ENCODE results near the gene GRAMD4.

Gene GRAMD4

GRCh38 chr22:46660604-46661201 is 40.5 kb downstream of the GRAMD4 start:
- Mint-ChIP-seq H3K27me3 (no peaks in the 10 kb centered on the region), H3K9me3 (no peaks in the 10 kb centered on the region), H3K36me3 (ENCODE audit: low read depth) (peaks cover 100% of the 10 kb centered on the region), H3K4me3 (no peak overlapping the region), H3K4me1 (ENCODE audit: low read depth) (peaks cover 17% of the 10 kb centered on the region), H3K27ac (peak overlapping the region; percentile 16)
- intact Hi-C loops (cut with micrococcal nuclease), result no loop called here

- peak overlapping the region; percentile 16 for H3K27ac Mint-ChIP-seq
- H3K27me3 Mint-ChIP-seq, result no peaks in the 10 kb centered on the region
- H3K9me3 Mint-ChIP-seq, result no peaks in the 10 kb centered on the region
- H3K4me1 Mint-ChIP-seq (ENCODE audit: low read depth), result peaks cover 17% of the 10 kb centered on the region
- intact Hi-C loops (cut with micrococcal nuclease), result no loop called here
- H3K4me3 Mint-ChIP-seq, result no peak overlapping the region
- peaks cover 100% of the 10 kb centered on the region for H3K36me3 Mint-ChIP-seq (ENCODE audit: low read depth)
These were observed 41.1 kb downstream of the GRAMD4 start for GRCh38 chr22:46661221-46661851.

DNA sequence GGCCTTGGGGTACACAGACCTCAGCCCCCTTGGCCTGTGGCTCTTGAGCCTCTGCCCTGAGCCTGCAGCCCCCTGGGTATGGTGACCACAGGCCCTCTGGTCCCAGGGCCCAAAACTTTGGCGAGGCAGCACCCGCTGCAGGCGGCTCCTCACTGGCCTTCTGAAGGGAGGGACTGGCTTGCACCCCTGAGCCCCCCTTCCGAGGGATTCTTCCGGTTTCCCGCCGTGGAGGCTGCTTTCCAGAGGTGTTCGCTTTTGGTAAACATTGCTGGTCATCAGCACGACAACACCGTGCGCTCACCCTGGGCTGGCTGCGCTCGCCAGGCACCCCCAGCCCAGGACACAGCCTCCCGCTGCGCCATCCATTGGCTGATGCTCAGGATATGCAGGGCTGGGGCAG is 42.0 kb downstream of the GRAMD4 start:
- H3K27me3 Mint-ChIP-seq, result no peaks in the 10 kb centered on the region
- peaks cover 9% of the 10 kb centered on the region for H3K4me1 Mint-ChIP-seq (ENCODE audit: low read depth)
- H3K27ac Mint-ChIP-seq, result no peak overlapping the region
- no peaks in the 10 kb centered on the region for H3K9me3 Mint-ChIP-seq
- H3K36me3 Mint-ChIP-seq (ENCODE audit: low read depth), result peaks cover 100% of the 10 kb centered on the region
- H3K4me3 Mint-ChIP-seq, result no peak overlapping the region
- intact Hi-C loops (cut with micrococcal nuclease), result no loop called here

DNA sequence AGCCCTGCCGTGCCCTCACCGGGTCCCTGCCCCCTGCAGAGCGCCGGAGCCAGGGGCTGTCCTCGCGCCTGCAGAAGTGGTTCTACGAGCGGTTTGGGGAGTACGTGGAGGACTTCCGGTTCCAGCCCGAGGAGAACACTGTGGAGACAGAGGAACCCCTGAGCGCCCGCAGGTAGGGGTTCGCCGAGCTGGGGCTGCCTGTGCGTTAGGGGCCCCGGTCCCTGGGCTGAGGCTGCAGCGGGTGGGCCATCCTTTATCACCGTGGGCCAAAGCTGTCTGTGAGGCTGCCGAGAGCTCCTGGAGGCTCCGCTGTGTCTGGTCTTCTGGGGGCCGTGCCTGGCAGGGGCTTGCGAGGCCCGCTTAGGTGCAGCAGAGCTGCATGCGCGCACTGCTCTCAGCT is 42.8 kb downstream of the GRAMD4 start:
- intact Hi-C loops (cut with micrococcal nuclease), result no loop called here
- H3K4me3 Mint-ChIP-seq, result no peak overlapping the region
- H3K27me3 Mint-ChIP-seq, result no peaks in the 10 kb centered on the region
- H3K27ac Mint-ChIP-seq, result no peak overlapping the region
- peaks cover 5% of the 10 kb centered on the region for H3K4me1 Mint-ChIP-seq (ENCODE audit: low read depth)
- no peaks in the 10 kb centered on the region for H3K9me3 Mint-ChIP-seq
- H3K36me3 Mint-ChIP-seq (ENCODE audit: low read depth), result peaks cover 100% of the 10 kb centered on the region

- Mint-ChIP-seq H3K4me1 (ENCODE audit: low read depth) (peaks cover 5% of the 10 kb centered on the region), H3K36me3 (ENCODE audit: low read depth) (peaks cover 100% of the 10 kb centered on the region), H3K4me3 (no peak overlapping the region), H3K27me3 (no peaks in the 10 kb centered on the region), H3K27ac (no peak overlapping the region), H3K9me3 (no peaks in the 10 kb centered on the region)
- intact Hi-C loops (cut with micrococcal nuclease), result no loop called here
These were observed 43.4 kb downstream of the GRAMD4 start for GRCh38 chr22:46663436-46664100.

DNA sequence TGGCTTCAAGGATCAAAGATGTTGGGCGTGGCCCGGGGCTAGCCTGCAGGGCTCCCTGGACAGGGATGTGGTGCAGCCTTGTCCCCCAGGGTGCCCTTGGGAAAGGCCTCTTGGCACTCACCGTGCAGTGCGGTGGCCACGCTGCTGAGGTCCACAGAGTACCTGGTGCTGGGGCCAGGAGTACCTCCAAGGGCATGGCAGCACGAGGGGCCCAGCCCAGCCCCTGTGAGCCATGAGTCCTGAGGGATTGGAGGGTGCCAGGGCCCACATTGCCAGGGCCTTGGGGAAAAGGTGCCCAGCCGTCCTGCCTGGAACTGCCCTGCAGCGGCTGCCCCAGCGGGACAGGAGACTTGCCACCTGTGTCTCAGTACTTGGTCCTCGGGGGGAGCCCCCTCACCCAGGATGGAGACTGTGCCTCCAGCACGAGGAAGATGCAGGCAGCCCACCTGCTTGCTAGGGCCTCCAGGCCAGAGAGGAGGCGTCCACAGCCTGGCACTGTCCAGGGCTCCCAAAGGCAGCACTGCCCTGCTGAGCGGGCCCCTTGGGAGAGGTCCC is 44.2 kb downstream of the GRAMD4 start:
- Mint-ChIP-seq H3K4me3 (no peak overlapping the region), H3K9me3 (no peaks in the 10 kb centered on the region), H3K36me3 (ENCODE audit: low read depth) (peaks cover 100% of the 10 kb centered on the region)

GRCh38 chr22:46665151-46665695 is 45.0 kb downstream of the GRAMD4 start:
- peaks cover 2% of the 10 kb centered on the region for H3K4me1 Mint-ChIP-seq (ENCODE audit: low read depth)
- no peaks in the 10 kb centered on the region for H3K27me3 Mint-ChIP-seq
- no peaks in the 10 kb centered on the region for H3K9me3 Mint-ChIP-seq
- peaks cover 100% of the 10 kb centered on the region for H3K36me3 Mint-ChIP-seq (ENCODE audit: low read depth)
- H3K27ac Mint-ChIP-seq, result no peak overlapping the region
- no peak overlapping the region for H3K4me3 Mint-ChIP-seq
- intact Hi-C loops (cut with micrococcal nuclease), result no loop called here

More for the DNA sequence above, 44.2 kb downstream of the GRAMD4 start:
- Mint-ChIP-seq H3K27ac (no peak overlapping the region), H3K4me1 (ENCODE audit: low read depth) (peaks cover 5% of the 10 kb centered on the region), H3K27me3 (no peaks in the 10 kb centered on the region)
- intact Hi-C loops (cut with micrococcal nuclease), result no loop called here

DNA sequence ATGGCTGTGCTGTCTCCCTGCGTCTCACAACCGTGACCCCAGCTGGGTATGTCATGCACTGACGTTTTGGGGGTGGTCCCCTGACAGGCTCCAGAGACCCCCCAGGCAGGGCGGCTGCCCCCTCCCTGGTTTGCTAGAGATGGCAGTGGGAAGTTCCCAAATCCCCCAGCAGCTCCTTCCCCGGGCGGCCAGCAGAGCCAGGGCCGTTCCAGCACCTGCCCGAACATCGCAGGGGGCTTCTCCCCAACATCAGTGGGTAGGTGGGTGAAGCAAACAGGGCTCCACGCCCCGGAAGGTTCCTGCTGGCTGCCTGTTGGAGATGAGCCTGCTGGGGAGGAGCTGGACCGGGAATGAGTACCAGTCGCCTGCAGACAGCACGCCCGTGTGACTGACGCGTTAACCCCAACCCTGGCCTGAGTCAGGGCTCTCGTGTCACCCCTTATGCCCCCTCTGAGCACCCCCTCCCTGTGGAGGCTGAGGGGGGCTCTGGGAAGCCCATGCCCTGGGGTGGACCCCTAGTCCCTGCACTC is 45.6 kb downstream of the GRAMD4 start:
- Mint-ChIP-seq H3K4me3 (no peak overlapping the region), H3K27me3 (no peaks in the 10 kb centered on the region), H3K9me3 (no peaks in the 10 kb centered on the region), H3K36me3 (ENCODE audit: low read depth) (peaks cover 100% of the 10 kb centered on the region), H3K27ac (no peak overlapping the region), H3K4me1 (ENCODE audit: low read depth) (no peaks in the 10 kb centered on the region)
- intact Hi-C loops (cut with micrococcal nuclease), result no loop called here

- Mint-ChIP-seq H3K27me3 (no peaks in the 10 kb centered on the region), H3K4me1 (ENCODE audit: low read depth) (peaks cover 1% of the 10 kb centered on the region), H3K9me3 (no peaks in the 10 kb centered on the region), H3K27ac (no peak overlapping the region), H3K36me3 (ENCODE audit: low read depth) (peaks cover 99% of the 10 kb centered on the region), H3K4me3 (no peak overlapping the region)
- intact Hi-C loops (cut with micrococcal nuclease), result no loop called here
These were observed 46.5 kb downstream of the GRAMD4 start for GRCh38 chr22:46666577-46667244.

- Mint-ChIP-seq H3K4me1 (ENCODE audit: low read depth) (peaks cover 7% of the 10 kb centered on the region), H3K36me3 (ENCODE audit: low read depth) (peaks cover 99% of the 10 kb centered on the region), H3K4me3 (no peak overlapping the region), H3K27me3 (no peaks in the 10 kb centered on the region), H3K27ac (no peak overlapping the region), H3K9me3 (no peaks in the 10 kb centered on the region)
- intact Hi-C loops (cut with micrococcal nuclease), result no loop called here
These were observed 47.0 kb downstream of the GRAMD4 start for GRCh38 chr22:46667245-46667623.

- Mint-ChIP-seq H3K4me1 (ENCODE audit: low read depth) (peaks cover 15% of the 10 kb centered on the region), H3K27ac (no peak overlapping the region), H3K9me3 (no peaks in the 10 kb centered on the region), H3K36me3 (ENCODE audit: low read depth) (peaks cover 99% of the 10 kb centered on the region), H3K27me3 (no peaks in the 10 kb centered on the region), H3K4me3 (no peak overlapping the region)
- intact Hi-C loops (cut with micrococcal nuclease), result no loop called here
These were observed 47.9 kb downstream of the GRAMD4 start for GRCh38 chr22:46668116-46668515.

DNA sequence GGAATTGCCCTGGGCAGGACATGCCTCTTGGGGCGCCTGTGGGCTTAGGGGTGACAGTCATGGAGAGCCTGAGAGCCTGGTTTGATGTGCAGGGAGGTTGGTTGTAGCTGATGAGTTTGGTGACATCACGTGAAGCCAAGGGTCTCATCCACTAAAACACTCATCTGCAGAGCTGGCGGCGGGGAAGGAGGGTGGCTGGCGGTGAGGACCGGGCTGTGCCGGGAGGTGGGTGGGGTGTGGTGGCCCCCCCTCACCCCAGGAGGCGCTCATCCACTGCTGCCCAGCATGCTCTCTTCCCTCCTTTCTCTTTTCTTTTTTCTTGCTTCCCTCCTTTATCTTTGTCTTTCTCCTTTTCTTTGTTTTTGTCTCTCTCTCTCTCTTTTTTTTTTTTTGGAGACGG is 49.0 kb downstream of the GRAMD4 start:
- Mint-ChIP-seq H3K36me3 (ENCODE audit: low read depth) (peaks cover 99% of the 10 kb centered on the region), H3K27me3 (no peaks in the 10 kb centered on the region), H3K27ac (no peak overlapping the region), H3K4me1 (ENCODE audit: low read depth) (peaks cover 26% of the 10 kb centered on the region), H3K4me3 (no peak overlapping the region), H3K9me3 (no peaks in the 10 kb centered on the region)
- intact Hi-C loops (cut with micrococcal nuclease), result no loop called here

GRCh38 chr22:46671824-46672432 is 51.7 kb downstream of the GRAMD4 start:
- H3K9me3 Mint-ChIP-seq, result no peaks in the 10 kb centered on the region
- H3K27me3 Mint-ChIP-seq, result no peaks in the 10 kb centered on the region
- intact Hi-C loops (cut with micrococcal nuclease), result loop anchor here (5.0 to 10.0 kb wide), 2 partner anchors 47 to 95 kb away; partner anchors contain the start of gene GRAMD4
- peak overlapping the region; percentile 73 for H3K27ac Mint-ChIP-seq
- H3K4me1 Mint-ChIP-seq (ENCODE audit: low read depth), result peaks cover 33% of the 10 kb centered on the region
- peaks cover 99% of the 10 kb centered on the region for H3K36me3 Mint-ChIP-seq (ENCODE audit: low read depth)
- H3K4me3 Mint-ChIP-seq, result no peak overlapping the region

All from dendritic cell treated with granulocyte-macrophage colony-stimulating factor and Interleukin-4, amounts not matched to agents 40 ng/mL and 50 ng/mL, for 4 days (primary cell).